CD4-positive, alpha-beta T cell treated with Interleukin-4 for 4 hours (primary cell): ENCODE data around the gene GAST.
"Not testable (repeated sequence)": the region's sequence is repeated elsewhere in the genome, so short reads cannot be mapped to it uniquely, and the experiment has no call there.

ENCODE experiments used
- DNase-seq: peaks from one replicate; pipeline ENCODE4 v3.0.0-alpha.2; 2020

GAST gene, protein sequence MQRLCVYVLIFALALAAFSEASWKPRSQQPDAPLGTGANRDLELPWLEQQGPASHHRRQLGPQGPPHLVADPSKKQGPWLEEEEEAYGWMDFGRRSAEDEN

GRCh38 chr17:41711669-41712400, at the start of gene GAST:
GAST (plus strand) TSS chr17:41712331; CDS start chr17:41715437, 3,106 bp downstream.
- no peak for DNase-seq

GRCh38 chr17:41663451-41664171, 48.5 kb upstream of the GAST start:
- DNase-seq: no peak

- no peak for DNase-seq
Observed at GRCh38 chr17:41664172-41664457, 48.0 kb upstream of the GAST start.

GRCh38 chr17:41664587-41665565, 47.3 kb upstream of the GAST start:
- no peak for DNase-seq

DNA sequence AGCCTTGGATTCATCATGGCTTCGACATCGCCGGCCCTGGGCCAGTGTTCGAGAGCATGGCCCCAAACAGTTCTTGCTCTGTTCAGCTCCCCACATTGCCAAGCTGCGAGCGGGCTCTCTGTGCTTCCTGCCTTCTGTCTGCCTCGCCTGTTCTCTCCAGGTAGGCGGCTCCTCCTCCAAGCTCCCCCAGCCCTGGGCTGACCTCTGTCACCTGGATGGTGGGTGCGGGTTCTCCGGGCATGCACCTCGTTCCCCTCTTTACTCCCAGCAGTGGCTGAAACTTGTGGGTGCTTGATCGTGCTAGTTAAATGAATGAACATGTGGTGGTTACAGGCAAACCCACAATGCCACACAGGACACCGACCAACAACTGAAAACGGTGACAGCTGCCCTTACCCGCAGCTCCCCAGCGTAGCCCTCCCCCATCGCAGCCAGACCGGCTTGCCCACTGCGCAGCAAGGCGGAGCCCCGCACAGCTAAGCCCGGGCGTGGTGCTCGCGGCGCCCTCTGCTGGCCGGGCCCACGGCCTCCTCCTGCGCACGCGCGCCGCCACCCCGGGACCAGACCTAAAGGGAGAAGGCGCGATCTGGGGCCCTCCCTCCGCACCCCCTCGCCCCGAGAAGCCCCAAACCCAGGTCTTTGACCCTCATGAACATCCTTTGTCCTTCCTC, 46.4 kb upstream of the GAST start:
- peak; percentile 86 for DNase-seq

GRCh38 chr17:41666237-41666641, 45.9 kb upstream of the GAST start:
- peak; percentile 89 for DNase-seq

DNA sequence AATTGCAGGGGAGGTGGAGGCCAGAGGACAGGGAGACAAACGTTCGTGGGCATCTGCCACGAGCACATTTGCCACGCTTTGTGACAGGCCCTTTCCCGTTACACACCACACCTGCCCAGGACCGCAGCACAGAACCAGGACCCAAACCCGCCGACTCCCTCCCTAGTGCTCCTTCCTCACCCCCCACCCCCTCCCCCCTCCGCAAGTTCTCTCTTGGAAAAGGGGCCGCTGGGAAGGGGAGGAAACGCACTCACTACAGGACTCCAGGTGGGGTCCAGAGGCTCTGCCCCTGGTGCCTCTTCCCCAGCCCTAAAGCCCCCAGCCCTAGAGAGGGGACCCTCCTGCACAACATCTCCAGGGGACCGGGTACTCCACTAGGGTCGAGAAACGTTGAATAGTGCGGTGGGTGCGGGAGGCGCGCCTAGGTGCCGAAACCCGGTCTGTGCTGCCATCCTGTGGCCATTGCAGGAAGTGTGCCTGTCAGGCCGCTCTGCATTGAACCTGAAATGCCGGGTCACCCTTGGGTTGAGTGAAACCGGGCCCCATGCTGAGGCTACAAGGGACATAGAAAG, 45.3 kb upstream of the GAST start:
- DNase-seq: peak; percentile 82

DNA sequence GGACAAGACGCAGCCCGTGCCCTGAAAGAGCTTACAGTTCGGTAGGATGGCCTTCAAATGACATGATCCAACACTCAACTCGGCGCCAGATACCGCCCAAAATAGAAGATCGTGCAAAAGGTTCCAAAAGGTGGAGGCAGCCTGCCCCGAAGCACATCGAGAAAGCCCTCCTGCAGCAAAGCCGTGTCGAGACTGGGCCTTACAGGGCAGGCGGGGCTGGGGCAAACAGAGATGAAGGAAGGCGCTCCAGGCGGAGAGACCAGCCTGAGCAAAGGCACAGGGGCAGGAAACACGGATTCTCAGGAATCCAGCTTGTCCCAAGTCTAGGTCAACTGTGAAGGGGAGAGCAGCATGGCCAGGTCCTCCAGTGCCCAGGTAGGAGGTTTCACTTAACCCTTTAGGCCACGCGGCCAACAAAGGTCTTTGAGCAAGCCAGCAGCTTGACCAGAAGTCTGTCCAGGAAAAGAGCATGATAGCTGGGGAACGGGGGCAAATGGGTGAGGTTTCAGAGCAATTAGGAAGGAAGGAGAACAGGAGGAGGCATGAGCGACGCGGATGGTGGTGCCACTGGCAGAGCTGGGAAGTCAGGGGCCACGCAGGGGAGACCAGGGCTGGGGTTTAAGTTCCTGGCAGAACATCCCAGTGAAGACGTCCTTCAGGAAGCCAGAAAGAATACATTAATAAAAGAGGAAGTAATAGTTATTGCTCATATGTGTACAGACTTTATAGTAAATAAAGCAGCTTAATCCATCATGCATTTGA, 44.7 kb upstream of the GAST start:
- no peak for DNase-seq

DNA sequence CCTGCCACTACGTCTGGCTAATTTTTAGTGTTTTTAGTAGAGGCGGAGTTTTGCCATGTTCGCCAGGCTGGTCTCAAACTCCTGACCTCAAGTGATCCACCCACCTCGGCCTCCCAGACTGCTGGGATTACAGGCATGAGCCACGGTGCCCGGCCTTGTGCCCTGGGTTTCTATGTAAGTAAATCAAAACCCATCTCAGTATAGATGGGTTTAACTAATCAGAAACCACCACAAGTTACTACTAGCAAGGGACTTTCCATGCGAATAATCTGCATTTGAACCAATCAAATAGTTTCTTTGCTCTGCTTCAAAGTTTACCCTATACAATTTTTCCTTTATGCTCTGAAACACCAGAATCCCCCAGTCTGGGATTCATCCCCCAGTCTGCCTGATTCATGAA, 40.0 kb upstream of the GAST start:
- no peak for DNase-seq

DNA sequence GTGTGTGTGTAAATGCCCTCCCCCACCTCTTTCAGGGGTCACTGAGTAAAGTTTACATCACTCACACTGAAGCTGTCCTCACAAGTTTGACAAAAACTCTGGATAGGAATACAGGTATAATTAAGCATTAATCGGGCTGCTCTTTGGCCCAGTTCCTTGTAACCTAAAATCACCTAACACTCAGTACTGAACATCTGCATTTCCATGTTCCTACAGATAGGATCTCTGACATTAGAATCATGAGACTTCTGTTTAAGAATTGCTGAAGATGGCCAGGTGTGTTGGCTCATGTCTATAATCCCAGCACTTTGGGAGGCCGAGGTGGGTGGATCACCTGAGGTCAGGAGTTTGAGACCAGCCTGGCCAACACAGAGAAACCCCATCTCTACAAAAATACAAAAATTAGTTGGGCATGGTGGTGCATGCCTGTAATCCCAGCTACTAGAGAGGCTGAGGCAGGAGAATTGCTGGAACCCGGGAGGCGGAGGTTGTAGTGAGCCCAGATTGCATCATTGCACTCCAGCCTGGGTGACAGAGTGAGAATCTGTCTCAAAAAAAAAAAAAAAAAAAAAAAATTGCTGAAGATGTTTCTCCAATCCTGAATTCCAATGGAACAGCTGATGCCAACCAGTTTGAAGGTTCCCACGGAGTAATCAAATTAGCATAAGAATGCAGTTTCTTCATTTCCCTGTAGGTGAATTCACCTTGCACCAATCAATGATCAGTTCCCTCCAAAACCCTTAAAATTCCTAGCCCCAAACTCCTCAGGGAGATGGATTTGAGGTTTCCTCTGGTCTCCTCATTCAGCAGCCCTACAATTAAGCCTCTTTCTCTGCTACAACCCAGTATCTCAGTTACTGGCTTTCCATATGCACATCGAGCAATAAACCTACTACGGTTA, 36.7 kb upstream of the GAST start:
- not testable (repeated sequence) for DNase-seq

DNA sequence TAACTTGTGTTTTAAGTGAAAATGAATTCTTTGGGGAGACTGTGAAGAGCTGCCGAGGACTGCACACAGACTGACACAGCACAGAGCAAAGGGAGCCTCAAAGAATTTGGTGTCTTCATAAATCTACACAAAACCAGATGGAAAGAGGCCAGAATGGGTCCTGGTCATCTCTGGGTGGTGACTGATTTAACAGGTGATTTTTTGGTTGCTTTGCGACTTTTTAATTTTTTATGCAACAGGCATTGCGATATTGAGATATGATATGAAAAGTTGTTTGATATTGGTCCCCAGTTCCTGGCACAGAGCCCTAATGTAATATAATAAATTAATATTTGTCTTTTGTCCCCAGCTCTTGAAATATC, 36.1 kb upstream of the GAST start:
- no peak for DNase-seq

GRCh38 chr17:41678411-41678906, 33.7 kb upstream of the GAST start:
- DNase-seq: no peak

DNA sequence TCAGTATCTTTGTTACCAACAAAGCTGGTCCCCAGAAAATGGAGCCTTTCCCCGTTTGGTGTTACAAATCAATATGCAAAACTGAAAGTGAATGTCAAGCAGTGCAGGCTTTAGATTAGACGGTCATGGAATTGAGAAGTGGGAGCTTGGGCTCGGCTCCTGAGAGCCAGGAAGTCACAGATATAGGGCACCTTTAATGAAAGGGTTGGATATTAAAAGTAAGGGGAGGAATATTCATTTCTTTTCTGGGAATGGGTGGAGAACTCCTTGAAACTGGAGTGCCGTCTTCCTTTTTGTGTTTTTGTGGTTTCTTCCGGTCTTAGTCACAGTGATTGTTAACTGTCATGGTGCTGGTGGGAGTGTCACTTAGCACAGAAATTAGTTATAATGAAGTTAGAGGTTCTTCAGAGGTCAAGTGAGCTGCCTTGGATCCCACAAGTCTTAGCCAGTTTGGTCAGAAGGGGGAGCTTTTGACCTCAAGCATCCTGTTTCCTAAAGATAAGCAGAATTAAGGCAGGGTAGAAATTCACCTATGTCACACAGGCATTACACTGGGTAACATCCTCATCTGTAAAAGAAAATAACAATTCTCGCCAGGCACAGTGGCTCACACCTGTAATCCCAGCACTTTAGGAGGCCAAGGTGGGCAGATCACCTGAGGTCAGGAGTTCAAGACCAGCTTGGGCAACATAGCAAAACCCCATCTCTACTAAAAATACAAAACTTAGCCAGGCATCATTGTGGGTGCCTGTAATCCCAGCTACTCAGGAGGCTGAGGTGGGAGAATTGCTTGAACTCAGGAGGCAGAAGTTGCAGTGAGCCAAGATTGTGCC, 33.0 kb upstream of the GAST start:
- DNase-seq: peak; percentile 92

DNA sequence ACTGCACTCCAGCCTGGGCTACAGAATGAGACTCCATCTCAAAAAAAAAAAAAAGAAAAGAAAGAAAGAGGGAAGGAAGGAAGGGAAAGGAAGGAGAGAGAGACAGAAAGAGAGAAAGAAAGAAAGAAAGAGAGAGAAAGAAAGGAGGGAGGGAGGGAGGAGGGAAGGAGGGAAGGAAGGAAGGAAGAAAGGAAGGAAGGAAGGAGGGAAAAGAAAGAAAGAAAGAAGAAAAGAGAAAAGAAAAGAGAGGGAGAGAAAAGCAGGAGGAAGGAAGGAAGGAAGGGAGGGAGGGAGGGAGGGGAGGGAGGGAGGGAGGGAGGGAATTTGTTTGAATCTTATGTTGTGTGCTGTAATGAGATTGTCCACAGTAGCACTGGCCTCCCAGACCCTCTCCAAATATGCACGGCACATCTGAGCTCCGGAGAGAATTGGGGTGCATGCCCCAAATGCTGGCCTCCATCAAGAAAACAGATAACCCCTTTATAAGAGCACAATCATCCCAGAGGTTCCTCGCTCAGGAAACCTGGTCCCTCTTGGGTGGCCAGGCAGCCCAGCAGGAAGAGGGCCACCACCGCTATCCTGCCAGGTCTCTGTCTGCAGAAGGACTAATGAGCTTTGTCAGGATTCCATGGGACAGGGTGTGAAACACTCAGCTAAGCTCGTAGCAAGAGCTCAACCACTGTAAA, 32.2 kb upstream of the GAST start:
- no peak for DNase-seq

DNA sequence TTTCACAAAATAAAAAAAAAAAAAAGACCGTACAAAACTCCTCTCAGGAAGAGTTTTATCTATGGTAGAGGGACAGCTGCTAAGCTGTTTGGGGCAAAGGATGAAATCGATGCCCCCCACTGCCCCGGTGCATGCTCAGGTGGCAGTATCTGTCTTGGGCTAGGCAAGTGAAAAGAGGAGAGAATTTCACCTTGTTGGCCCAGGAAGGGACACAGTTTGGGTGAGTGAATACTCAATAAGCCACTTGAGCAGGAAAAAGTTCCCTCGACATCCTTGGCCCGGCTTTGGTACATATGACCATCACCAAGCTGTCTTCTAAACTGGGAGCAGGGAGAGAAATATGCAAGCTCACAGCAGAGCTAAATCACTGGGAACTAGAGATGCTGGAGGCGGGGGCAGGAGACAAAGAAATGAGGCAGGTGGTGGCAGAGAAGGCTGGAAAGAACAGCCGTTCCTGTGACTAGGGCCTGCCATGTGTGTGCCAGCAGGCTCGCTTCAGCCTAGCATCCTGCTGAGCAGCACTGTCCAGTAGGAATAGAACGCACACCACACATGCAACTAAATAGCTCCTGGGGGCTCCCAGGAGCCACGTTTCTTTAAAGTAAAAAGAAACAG, 31.6 kb upstream of the GAST start:
- DNase-seq: no peak

DNA sequence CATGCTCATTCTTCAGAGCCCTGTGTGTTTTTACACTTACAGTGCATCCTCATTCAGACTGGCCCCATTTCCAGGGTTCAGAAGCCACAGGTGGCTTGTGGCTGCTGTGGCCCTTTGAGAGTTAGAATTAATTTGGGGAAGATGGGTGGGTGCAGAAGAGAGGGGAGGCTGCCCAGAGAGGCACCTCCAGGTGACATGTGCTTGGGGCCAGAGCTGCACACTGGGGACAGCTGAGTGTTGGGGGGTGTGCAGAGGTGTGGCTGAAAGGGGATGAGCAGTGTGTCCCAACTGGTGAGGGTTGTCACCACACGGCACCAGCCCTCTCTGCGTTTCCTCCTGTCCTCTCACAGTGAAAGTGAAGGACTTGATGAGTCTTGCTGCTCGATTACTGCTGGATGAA, 30.4 kb upstream of the GAST start:
- no peak for DNase-seq

DNA sequence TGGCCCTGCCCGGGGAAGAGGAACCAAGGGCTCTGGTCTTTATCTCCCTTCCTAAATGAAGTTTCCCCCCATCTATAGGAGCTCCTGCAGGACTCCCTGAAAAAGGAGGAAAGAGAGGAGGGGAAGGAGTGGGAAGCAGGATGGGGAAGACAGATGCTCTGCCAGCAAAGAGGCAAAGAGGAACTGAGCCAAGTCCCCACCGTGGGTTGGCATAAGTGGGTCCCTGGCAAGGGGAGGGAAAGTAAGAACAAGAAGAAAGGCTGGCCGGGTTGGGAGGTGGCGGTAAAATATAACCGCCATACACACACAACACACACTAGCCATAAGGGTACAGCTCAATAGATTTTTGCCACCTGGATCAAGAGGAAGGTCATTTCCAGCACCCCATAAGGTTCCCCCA, 29.5 kb upstream of the GAST start:
- no peak for DNase-seq

GRCh38 chr17:41683441-41684007, 28.6 kb upstream of the GAST start:
- DNase-seq: no peak
